RPMI7951 (cell line): ENCODE measurements around the gene CCDC57. TPM values are rescaled to one million over a fixed set of nuclear protein-coding genes. Genes with fewer than 3 reads are reported as not detected.

Experiments
- total RNA-seq: library from RNA; depleted of rRNA; stranded (reverse); fragments of >200 nt; shearing (Covaris generic); gene quantifications from 2 replicates; pipeline ENCODE4 v1.2.3, GENCODE V29; 2014; rRNA removed

Gene CCDC57
- total RNA-seq, 1 experiment from 2014 or later = 3.7 TPM

Other genes with a start within 250 kb of the CCDC57 start
- gene ASPSCR1, start 235.2 kb downstream of the CCDC57 start, total RNA-seq = 18.1 and 18.5 TPM in 2 replicates
- 119 and 144 TPM in 2 replicates for gene CENPX, start 190.0 kb downstream of the CCDC57 start, total RNA-seq
- 8.1 and 17.6 TPM in 2 replicates for gene LRRC45, start 189.5 kb downstream of the CCDC57 start, total RNA-seq
- 10.7 and 13.1 TPM in 2 replicates for gene RAC3, start 181.2 kb downstream of the CCDC57 start, total RNA-seq
- gene DCXR, start 175.1 kb downstream of the CCDC57 start, total RNA-seq = 82.2 and 86.2 TPM in 2 replicates
- gene RFNG, start 161.0 kb downstream of the CCDC57 start, total RNA-seq = 12.9 and 14.3 TPM in 2 replicates
- 84.0 and 94.3 TPM in 2 replicates for gene GPS1, start 160.9 kb downstream of the CCDC57 start, total RNA-seq
- 34.0 and 39.3 TPM in 2 replicates for gene DUS1L, start 147.0 kb downstream of the CCDC57 start, total RNA-seq
- 26.4 and 28.7 TPM in 2 replicates for gene FASN, start 114.6 kb downstream of the CCDC57 start, total RNA-seq
- gene SLC16A3, start 16.2 kb upstream of the CCDC57 start, total RNA-seq = 104 and 207 TPM in 2 replicates
- gene CSNK1D, start 60.9 kb upstream of the CCDC57 start, total RNA-seq = 20.4 and 22.6 TPM in 2 replicates
- not detected in 2 replicates for gene CD7, start 104.8 kb upstream of the CCDC57 start, total RNA-seq
- 17.2 and 19.7 TPM in 2 replicates for gene SECTM1, start 120.9 kb upstream of the CCDC57 start, total RNA-seq
- 0.24 TPM in 1 of 2 replicates, not detected in the other for gene TEX19, start 146.4 kb upstream of the CCDC57 start, total RNA-seq
- gene UTS2R, start 158.9 kb upstream of the CCDC57 start, total RNA-seq = not detected in 2 replicates
- gene HEXD, start 205.5 kb upstream of the CCDC57 start, total RNA-seq = 2.4 and 3.0 TPM in 2 replicates
- gene OGFOD3, start 205.7 kb upstream of the CCDC57 start, total RNA-seq = 29.2 and 31.0 TPM in 2 replicates
- gene CYBC1, start 237.9 kb upstream of the CCDC57 start, total RNA-seq = 25.7 and 25.8 TPM in 2 replicates
- gene NARF, start 245.9 kb upstream of the CCDC57 start, total RNA-seq = 52.4 and 69.7 TPM in 2 replicates